HepG2 (cell line): ENCODE measurements around the gene DUSP16. TPM values are rescaled to one million over a fixed set of nuclear protein-coding genes. Genes with fewer than 3 reads are reported as not detected.

Source experiments
- DDIT3 ChIP-seq: sonication (generic); formaldehyde crosslinking; IDR thresholded peaks from 2 replicates; pipeline ENCODE4 v1.4.0; 2020; ENCODE audit warnings: mild to moderate bottlenecking, missing genetic modification reagents
- ELF1 ChIP-seq: sonication (generic); formaldehyde crosslinking; IDR thresholded peaks from 2 replicates; pipeline ENCODE4 v1.4.0; 2020; ENCODE audit warnings: missing genetic modification reagents
- HIVEP1 ChIP-seq: sonication (generic); formaldehyde crosslinking; IDR thresholded peaks from 2 replicates; pipeline ENCODE4 v1.4.0; 2020; ENCODE audit warnings: mild to moderate bottlenecking, missing genetic modification reagents
- KDM5B ChIP-seq: sonication (generic); formaldehyde crosslinking; IDR thresholded peaks from 2 replicates; pipeline ENCODE4 v1.4.0; 2020; ENCODE audit warnings: missing genetic modification reagents, mild to moderate bottlenecking, borderline replicate concordance
- MIXL1 ChIP-seq: IDR thresholded peaks from 2 replicates; pipeline ENCODE4 v1.6.1; 2016
- MTA1 ChIP-seq: sonication (generic); formaldehyde crosslinking; IDR thresholded peaks from 2 replicates; pipeline ENCODE4 v1.4.0; 2020; ENCODE audit warnings: missing genetic modification reagents, mild to moderate bottlenecking, borderline replicate concordance
- PITX1 ChIP-seq: sonication (generic); formaldehyde crosslinking; IDR thresholded peaks from 2 replicates; pipeline ENCODE4 v1.5.1; 2020; ENCODE audit warnings: mild to moderate bottlenecking, missing genetic modification reagents
- POLR2G ChIP-seq: fragments of 200-400 bp; formaldehyde crosslinking; IDR thresholded peaks from 2 replicates; pipeline ENCODE4 v1.6.1; 2018; ENCODE audit warnings: mild to moderate bottlenecking, low read depth, low read length, moderate library complexity
- RERE ChIP-seq: IDR thresholded peaks from 2 replicates; pipeline ENCODE4 v1.6.1; 2016; ENCODE audit warnings: low read depth, missing genetic modification reagents, missing compliant biosample characterization
- RFX5 ChIP-seq: IDR thresholded peaks from 2 replicates; pipeline ENCODE4 v1.6.1; 2011; ENCODE audit warnings: low read depth, low read length, improper control_type of control experiment
- RXRB ChIP-seq: IDR thresholded peaks from 2 replicates; pipeline ENCODE4 v1.6.1; 2016; ENCODE audit warnings: borderline replicate concordance, missing genetic modification reagents, missing compliant biosample characterization
- TFDP2 ChIP-seq: sonication (generic); formaldehyde crosslinking; IDR thresholded peaks from 2 replicates; pipeline ENCODE4 v1.4.0; 2020; ENCODE audit warnings: missing genetic modification reagents
- WIZ ChIP-seq: sonication (generic); formaldehyde crosslinking; IDR thresholded peaks from 2 replicates; pipeline ENCODE4 v1.5.1; 2020; ENCODE audit warnings: mild to moderate bottlenecking, missing genetic modification reagents
- ZBTB20 ChIP-seq: sonication (generic); formaldehyde crosslinking; IDR thresholded peaks from 2 replicates; pipeline ENCODE4 v1.8.1; 2023; ENCODE audit warnings: missing genetic modification reagents, low read depth, mild to moderate bottlenecking, borderline replicate concordance
- ZBTB3 ChIP-seq: sonication (generic); formaldehyde crosslinking; IDR thresholded peaks from 2 replicates; pipeline ENCODE4 v1.4.0; 2020; ENCODE audit warnings: low read depth, mild to moderate bottlenecking, moderate library complexity, missing genetic modification reagents, borderline replicate concordance
- ZBTB34 ChIP-seq: sonication (generic); formaldehyde crosslinking; IDR thresholded peaks from 2 replicates; pipeline ENCODE4 v1.8.0; 2022; ENCODE audit warnings: mild to moderate bottlenecking, missing genetic modification reagents
- ZNF335 ChIP-seq: sonication (generic); formaldehyde crosslinking; IDR thresholded peaks from 2 replicates; pipeline ENCODE4 v1.4.0; 2020; ENCODE audit warnings: missing genetic modification reagents
- ZNF543 ChIP-seq: sonication (generic); formaldehyde crosslinking; IDR thresholded peaks from 2 replicates; pipeline ENCODE4 v1.4.0; 2020; ENCODE audit warnings: mild to moderate bottlenecking, missing genetic modification reagents
- ZNF572 ChIP-seq: sonication (generic); formaldehyde crosslinking; IDR thresholded peaks from 2 replicates; pipeline ENCODE4 v1.5.1; 2020; ENCODE audit warnings: mild to moderate bottlenecking, missing genetic modification reagents
- ZNF672 ChIP-seq: sonication (generic); formaldehyde crosslinking; IDR thresholded peaks from 2 replicates; pipeline ENCODE4 v1.8.1; 2022; ENCODE audit warnings: missing genetic modification reagents
- ZNF781 ChIP-seq: sonication (generic); formaldehyde crosslinking; IDR thresholded peaks from 2 replicates; pipeline ENCODE4 v1.5.1; 2020; ENCODE audit warnings: borderline replicate concordance, mild to moderate bottlenecking, missing genetic modification reagents; ENCODE audit errors: not compliant biosample characterization
- polyA plus RNA-seq, 8 experiments: library from polyadenylated mRNA; depleted of rRNA in 3 of 8; stranded (reverse) in 7 of 8; unstranded in 1 of 8; fragments of >200 nt; fragmentation: Illumina TruSeq in 4 of 8; extraction: Trizol in 4 of 8; gene quantifications; 2 replicates each; pipeline versions ENCODE4 v1.2.1 to v1.2.3, GENCODE V29; 2011 to 2016; ENCODE audit warnings: low read depth in 4 of 8, missing spikeins in 1 of 8, mixed read lengths in 1 of 8; ENCODE audit not compliant: insufficient read depth in 1 of 8
- total RNA-seq, 5 experiments: library from RNA; depleted of rRNA; stranded (reverse); fragments of >200 nt; fragmentation: Illumina TruSeq; extraction: Trizol; gene quantifications; 2 replicates each; pipeline ENCODE4 v1.2.3, GENCODE V29; 2016; ENCODE audit warnings: low read depth in 1 of 5

The DUSP16 gene
- total and polyA plus RNA-seq, 2 of the 13 experiments (the other 11 are each of a cell fraction or from before 2014, with no cell fraction given): 45.7 to 46.6 TPM

GRCh38 chr12:12611512-12612306 lies 49.0 kb upstream of the DUSP16 start, which contains the start of gene CREBL2 (continued):
- TF ChIP-seq PITX1 (peak; percentile 75; the same call in 1 of the 2 replicates), RFX5 (no peak; the same call in 1 of the 2 replicates), ZNF543 (CRISPR knock-in tag) (peak; percentile 93), POLR2G (peak; percentile 81), MTA1 (CRISPR knock-in tag) (peak; percentile 57; the same call in 1 of the 2 replicates), RERE (0 out of 2 replicates have a peak, but pooled peaks have one; percentile 36), DDIT3 (CRISPR knock-in tag) (0 out of 2 replicates have a peak, but pooled peaks have one; percentile 70), KDM5B (CRISPR knock-in tag) (peak; percentile 39; the same call in 1 of the 2 replicates), ZNF335 (peak; percentile 54; the same call in 1 of the 2 replicates), MIXL1 (CRISPR knock-in tag) (peak; percentile 100), ELF1 (CRISPR knock-in tag) (peak; percentile 74), WIZ (peak; percentile 72; the same call in 1 of the 2 replicates), ZBTB20 (CRISPR knock-in tag) (no peak; the same call in 1 of the 2 replicates), ZNF672 (CRISPR knock-in tag) (no peak), ZBTB34 (peak; percentile 73; the same call in 1 of the 2 replicates), RXRB (CRISPR knock-in tag) (peak; percentile 82; the same call in 1 of the 2 replicates), ZNF572 (CRISPR knock-in tag) (no peak), ZBTB3 (peak; percentile 74; the same call in 1 of the 2 replicates), HIVEP1 (CRISPR knock-in tag) (peak; percentile 77; the same call in 1 of the 2 replicates), ZNF781 (CRISPR knock-in tag) (no peak), TFDP2 (CRISPR knock-in tag) (peak; percentile 73)
